Measurements from ENCODE around the gene EEIG1.

EEIG1 gene

DNA sequence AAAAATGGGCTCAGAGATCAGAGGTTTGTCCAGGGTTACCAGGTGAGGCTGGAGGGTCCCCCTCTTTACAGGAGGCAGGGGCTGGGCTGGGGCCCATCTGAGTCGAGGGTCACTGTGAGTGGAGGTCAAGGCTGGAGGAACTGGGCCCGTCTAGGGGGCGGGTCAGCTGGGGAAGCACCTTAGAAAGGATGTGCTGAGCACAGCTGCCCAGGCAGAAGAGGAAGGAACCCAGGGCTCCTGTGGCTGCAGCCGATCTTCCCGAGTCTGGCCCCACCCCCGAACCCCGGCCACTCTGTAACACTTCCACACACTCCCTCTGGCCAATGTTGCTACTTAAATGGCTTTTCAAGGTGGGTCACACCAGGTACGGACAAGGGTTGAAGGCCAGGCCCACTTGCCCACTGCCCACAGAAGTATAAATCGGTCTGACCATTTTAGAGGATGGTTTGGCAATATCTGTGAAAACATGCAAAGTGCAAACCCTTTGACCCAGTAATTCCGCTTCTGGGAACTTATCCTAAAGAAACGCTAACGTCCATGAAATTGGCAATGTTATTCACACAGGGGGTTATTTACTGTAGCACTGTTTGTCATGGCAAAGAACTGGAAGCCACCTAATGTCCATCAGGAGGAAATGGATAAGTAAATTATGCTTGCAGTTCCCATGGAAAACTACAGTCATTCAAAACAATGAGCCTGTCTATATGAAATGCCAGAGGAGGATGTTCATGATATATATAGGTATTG, 30.5 kb upstream of the EEIG1 start:
- Histone ChIP-seq H3K4ac (ENCODE audit: low read length) (no peak overlapping the region), H4K91ac (ENCODE audit: low read depth, low read length, poor library complexity) (no peak overlapping the region), H3K4me1 (ENCODE audit: control insufficient read depth in 2 of 2, insufficient read depth in 1 of 2, low read depth in 1 of 2, low read length in 2 of 2) (peaks cover 0 to 5% of the 10 kb centered on the region in 2 donors), H3K9me3 (replicated peaks in 1 of 2; ENCODE audit: control insufficient read depth in 2 of 2, insufficient read depth in 1 of 2, low read depth in 1 of 2, low read length in 2 of 2) (peaks cover 2 to 5% of the 10 kb centered on the region in 2 donors), H2BK120ac (ENCODE audit: low read depth, low read length) (no peak overlapping the region), H3K4me2 (ENCODE audit: insufficient read depth, low read length, poor library complexity, severe bottlenecking) (no peak overlapping the region), H3K14ac (ENCODE audit: low read length) (no peak overlapping the region), H3K23ac (ENCODE audit: low read depth, low read length, poor library complexity) (no peak overlapping the region), H2AFZ (ENCODE audit: low read length) (peak overlapping the region; percentile 16), H3K18ac (ENCODE audit: low read length) (no peak overlapping the region), H4K8ac (ENCODE audit: low read depth, low read length) (no peak overlapping the region), H2BK5ac (ENCODE audit: low read length) (no peak overlapping the region), H3K27me3 (ENCODE audit: control insufficient read depth in 3 of 3, insufficient read depth in 3 of 3, low read depth in 1 of 3, low read length in 3 of 3) (peaks cover 0 to 4% (median 0%) of the 10 kb centered on the region in 3 experiments), H3K9ac (ENCODE audit: low read depth, low read length, poor library complexity) (no peak overlapping the region), H2BK15ac (ENCODE audit: low read length) (no peak overlapping the region), H3K36me3 (replicated peaks in 1 of 2; ENCODE audit: control insufficient read depth in 2 of 2, insufficient read depth in 2 of 2, low read length in 2 of 2) (no peaks in the 10 kb centered on the region), H2BK12ac (ENCODE audit: low read length) (no peak overlapping the region), H3K27ac (replicated peaks; ENCODE audit: low read length) (no peak overlapping the region), H3K4me3 (ENCODE audit: low read length in 2 of 2) (no peak overlapping the region), H2AK5ac (ENCODE audit: low read depth, low read length) (no peak overlapping the region), H3K79me1 (ENCODE audit: low read depth, low read length) (no peaks in the 10 kb centered on the region)
- WGBS, 2 donors (ENCODE audit: extremely low coverage in 2 of 2, insufficient read length in 2 of 2, insufficient replicate concordance in 1 of 2) = no CpG with 5 or more reads among the region's 12 CpGs
- DNase-seq (ENCODE audit: low spot score) = no peak

DNA sequence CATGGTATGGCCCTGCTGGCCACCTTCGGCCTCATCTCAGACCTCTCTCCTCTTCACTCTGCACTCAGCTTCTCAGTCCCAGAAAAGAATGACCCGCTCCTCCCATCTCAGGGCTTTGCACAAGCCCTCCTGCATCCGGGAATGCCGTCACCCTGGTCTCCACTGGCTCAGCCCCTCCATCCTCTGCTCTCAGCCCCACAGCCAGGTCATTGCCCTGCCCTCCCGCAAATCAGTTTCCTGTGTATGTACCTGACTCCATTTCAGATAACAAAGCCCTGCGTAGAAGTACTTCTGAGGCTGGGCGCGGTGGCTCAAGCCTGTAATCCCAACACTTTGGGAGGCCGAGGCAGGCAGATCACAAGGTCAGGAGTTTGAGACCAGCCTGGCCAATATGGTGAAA, 28.9 kb upstream of the EEIG1 start:
- Histone ChIP-seq H2BK15ac (ENCODE audit: low read length) (no peak overlapping the region), H2BK120ac (ENCODE audit: low read depth, low read length) (no peak overlapping the region), H3K14ac (ENCODE audit: low read length) (no peak overlapping the region), H3K4me3 (ENCODE audit: low read length in 2 of 2) (no peak overlapping the region), H3K9me3 (replicated peaks in 1 of 2; ENCODE audit: control insufficient read depth in 2 of 2, insufficient read depth in 1 of 2, low read depth in 1 of 2, low read length in 2 of 2) (peaks cover 2 to 5% of the 10 kb centered on the region in 2 donors), H4K91ac (ENCODE audit: low read depth, low read length, poor library complexity) (no peak overlapping the region), H3K36me3 (replicated peaks in 1 of 2; ENCODE audit: control insufficient read depth in 2 of 2, insufficient read depth in 2 of 2, low read length in 2 of 2) (no peaks in the 10 kb centered on the region), H3K4ac (ENCODE audit: low read length) (no peak overlapping the region), H3K23ac (ENCODE audit: low read depth, low read length, poor library complexity) (no peak overlapping the region), H3K27me3 (ENCODE audit: control insufficient read depth in 3 of 3, insufficient read depth in 3 of 3, low read depth in 1 of 3, low read length in 3 of 3) (peaks cover 0 to 4% (median 0%) of the 10 kb centered on the region in 3 experiments), H2AFZ (ENCODE audit: low read length) (no peak overlapping the region), H2BK5ac (ENCODE audit: low read length) (no peak overlapping the region), H3K4me1 (ENCODE audit: control insufficient read depth in 2 of 2, insufficient read depth in 1 of 2, low read depth in 1 of 2, low read length in 2 of 2) (peaks cover 0 to 10% of the 10 kb centered on the region in 2 donors), H3K18ac (ENCODE audit: low read length) (no peak overlapping the region), H4K8ac (ENCODE audit: low read depth, low read length) (no peak overlapping the region), H3K79me1 (ENCODE audit: low read depth, low read length) (no peaks in the 10 kb centered on the region), H3K4me2 (ENCODE audit: insufficient read depth, low read length, poor library complexity, severe bottlenecking) (no peak overlapping the region), H2AK5ac (ENCODE audit: low read depth, low read length) (peak overlapping the region; percentile 32), H2BK12ac (ENCODE audit: low read length) (no peak overlapping the region), H3K27ac (replicated peaks; ENCODE audit: low read length) (no peak overlapping the region), H3K9ac (ENCODE audit: low read depth, low read length, poor library complexity) (no peak overlapping the region)
- WGBS, 2 donors (ENCODE audit: extremely low coverage in 2 of 2, insufficient read length in 2 of 2, insufficient replicate concordance in 1 of 2) = no CpG with 5 or more reads among the region's 9 CpGs
- no peak for DNase-seq (ENCODE audit: low spot score)

DNA sequence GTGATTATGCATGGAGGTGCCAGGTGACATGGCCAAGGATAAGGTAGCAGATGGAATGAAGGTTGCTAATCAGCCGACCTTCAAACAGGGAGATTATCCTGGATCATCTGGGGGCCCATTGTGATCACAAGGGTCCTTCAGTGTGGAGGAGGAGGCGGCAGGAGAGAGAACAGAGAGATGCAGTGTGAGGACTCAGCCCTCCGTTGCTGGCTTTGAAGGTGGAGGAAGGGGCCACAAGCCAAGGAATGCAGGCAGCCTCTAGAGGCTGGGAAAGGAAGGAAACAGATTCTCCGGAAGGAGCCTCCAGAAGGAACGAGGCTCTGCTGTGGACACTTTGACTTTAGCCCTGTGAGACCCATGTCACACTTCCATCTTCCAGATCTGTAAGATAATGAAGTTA, 27.4 kb upstream of the EEIG1 start:
- Histone ChIP-seq H2BK15ac (ENCODE audit: low read length) (no peak overlapping the region), H3K36me3 (replicated peaks in 1 of 2; ENCODE audit: control insufficient read depth in 2 of 2, insufficient read depth in 2 of 2, low read length in 2 of 2) (no peaks in the 10 kb centered on the region), H3K4ac (ENCODE audit: low read length) (no peak overlapping the region), H4K91ac (ENCODE audit: low read depth, low read length, poor library complexity) (no peak overlapping the region), H3K23ac (ENCODE audit: low read depth, low read length, poor library complexity) (no peak overlapping the region), H3K4me2 (ENCODE audit: insufficient read depth, low read length, poor library complexity, severe bottlenecking) (no peak overlapping the region), H3K14ac (ENCODE audit: low read length) (no peak overlapping the region), H3K79me1 (ENCODE audit: low read depth, low read length) (no peaks in the 10 kb centered on the region), H4K8ac (ENCODE audit: low read depth, low read length) (no peak overlapping the region), H3K27ac (replicated peaks; ENCODE audit: low read length) (no peak overlapping the region), H3K18ac (ENCODE audit: low read length) (no peak overlapping the region), H3K9me3 (replicated peaks in 1 of 2; ENCODE audit: control insufficient read depth in 2 of 2, insufficient read depth in 1 of 2, low read depth in 1 of 2, low read length in 2 of 2) (peaks cover 2 to 5% of the 10 kb centered on the region in 2 donors), H3K4me3 (ENCODE audit: low read length in 2 of 2) (no peak overlapping the region), H3K27me3 (ENCODE audit: control insufficient read depth in 3 of 3, insufficient read depth in 3 of 3, low read depth in 1 of 3, low read length in 3 of 3) (peaks cover 0 to 4% (median 0%) of the 10 kb centered on the region in 3 experiments), H3K4me1 (ENCODE audit: control insufficient read depth in 2 of 2, insufficient read depth in 1 of 2, low read depth in 1 of 2, low read length in 2 of 2) (peaks cover 0 to 10% of the 10 kb centered on the region in 2 donors), H2BK12ac (ENCODE audit: low read length) (no peak overlapping the region), H2AK5ac (ENCODE audit: low read depth, low read length) (no peak overlapping the region), H2AFZ (ENCODE audit: low read length) (no peak overlapping the region), H3K9ac (ENCODE audit: low read depth, low read length, poor library complexity) (no peak overlapping the region), H2BK120ac (ENCODE audit: low read depth, low read length) (no peak overlapping the region), H2BK5ac (ENCODE audit: low read length) (no peak overlapping the region)
- no peak for DNase-seq (ENCODE audit: low spot score)
- WGBS, 2 donors (ENCODE audit: extremely low coverage in 2 of 2, insufficient read length in 2 of 2, insufficient replicate concordance in 1 of 2) = no CpG with 5 or more reads among the region's 5 CpGs

DNA sequence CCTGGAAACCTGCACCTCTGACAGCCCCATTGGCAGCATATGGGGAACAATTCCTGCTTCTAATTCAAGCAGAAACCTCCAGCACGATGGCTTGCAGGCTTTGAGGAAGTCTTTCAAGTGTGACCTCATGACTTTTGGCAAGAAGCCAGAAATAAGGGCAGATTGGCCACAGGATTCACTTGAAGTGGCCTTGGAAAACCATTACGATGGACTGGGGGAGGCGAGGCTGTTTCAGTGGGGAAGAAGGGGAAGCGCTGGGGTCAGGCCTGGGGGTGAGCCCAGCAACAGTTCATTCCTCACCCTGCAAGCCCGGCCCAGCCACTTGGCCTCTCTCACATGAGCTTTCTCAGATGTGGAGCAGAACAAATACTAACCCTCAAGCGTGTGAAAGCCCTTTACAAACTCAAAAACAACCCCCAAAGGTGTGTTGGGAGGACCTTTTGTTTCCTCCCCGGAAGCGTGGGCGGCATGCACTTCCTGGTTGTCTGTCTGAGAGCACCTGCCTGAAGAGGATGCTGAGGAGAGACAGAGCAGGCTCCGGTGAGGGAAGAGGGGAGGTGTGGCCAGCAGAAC, 26.9 kb upstream of the EEIG1 start:
- H3K36me3 ChIP-seq (replicated peaks in 1 of 2; ENCODE audit: control insufficient read depth in 2 of 2, insufficient read depth in 2 of 2, low read length in 2 of 2) = no peaks in the 10 kb centered on the region
- H2BK5ac ChIP-seq (ENCODE audit: low read length) = no peak overlapping the region
- no peak overlapping the region for H3K4me2 ChIP-seq (ENCODE audit: insufficient read depth, low read length, poor library complexity, severe bottlenecking)
- peaks cover 3 to 5% of the 10 kb centered on the region in 2 donors for H3K9me3 ChIP-seq (replicated peaks in 1 of 2; ENCODE audit: control insufficient read depth in 2 of 2, insufficient read depth in 1 of 2, low read depth in 1 of 2, low read length in 2 of 2)
- no peak overlapping the region for H2BK15ac ChIP-seq (ENCODE audit: low read length)
- no peak overlapping the region for H3K9ac ChIP-seq (ENCODE audit: low read depth, low read length, poor library complexity)
- H2BK120ac ChIP-seq (ENCODE audit: low read depth, low read length) = no peak overlapping the region
- H3K4ac ChIP-seq (ENCODE audit: low read length) = no peak overlapping the region
- H3K23ac ChIP-seq (ENCODE audit: low read depth, low read length, poor library complexity) = peak overlapping the region; percentile 9
- no peak overlapping the region for H4K8ac ChIP-seq (ENCODE audit: low read depth, low read length)
- H3K79me1 ChIP-seq (ENCODE audit: low read depth, low read length) = no peaks in the 10 kb centered on the region
- H3K27me3 ChIP-seq (ENCODE audit: control insufficient read depth in 3 of 3, insufficient read depth in 3 of 3, low read depth in 1 of 3, low read length in 3 of 3) = peaks cover 0 to 4% (median 0%) of the 10 kb centered on the region in 3 experiments
- no peak overlapping the region for H3K18ac ChIP-seq (ENCODE audit: low read length)
- no peak overlapping the region for H3K27ac ChIP-seq (replicated peaks; ENCODE audit: low read length)
- DNase-seq (ENCODE audit: low spot score) = no peak
- H3K14ac ChIP-seq (ENCODE audit: low read length) = no peak overlapping the region
- WGBS, 2 donors (ENCODE audit: extremely low coverage in 2 of 2, insufficient read length in 2 of 2, insufficient replicate concordance in 1 of 2) = no CpG with 5 or more reads among the region's 10 CpGs
- no peak overlapping the region for H4K91ac ChIP-seq (ENCODE audit: low read depth, low read length, poor library complexity)
- no peak overlapping the region for H3K4me3 ChIP-seq (ENCODE audit: low read length in 2 of 2)
- no peak overlapping the region for H2AK5ac ChIP-seq (ENCODE audit: low read depth, low read length)
- no peak overlapping the region for H2BK12ac ChIP-seq (ENCODE audit: low read length)
- peak overlapping the region; percentile 76 for H2AFZ ChIP-seq (ENCODE audit: low read length)
- peaks cover 0 to 10% of the 10 kb centered on the region in 2 donors for H3K4me1 ChIP-seq (ENCODE audit: control insufficient read depth in 2 of 2, insufficient read depth in 1 of 2, low read depth in 1 of 2, low read length in 2 of 2)
